WI38 (cell line): Measurements from ENCODE around the gene PIGV.

ENCODE experiments used
- H3K4me3 ChIP-seq: 2 replicates; pipeline ENCODE4 v1.5.1; 2011; ENCODE audit warnings: low read depth, mild to moderate bottlenecking, control low read depth, low read length
- TF ChIP-seq, protein P1 (sequence below): IDR thresholded peaks from 2 replicates; pipeline ENCODE4 v1.5.1; 2012; ENCODE audit warnings: low read depth, mild to moderate bottlenecking, control low read depth, low read length

PIGV gene

GRCh38 chr1:26745191-26745590, 42.6 kb upstream of the PIGV start:
- H3K4me3 ChIP-seq, result no peak overlapping the region
- TF ChIP-seq, protein P1, sequence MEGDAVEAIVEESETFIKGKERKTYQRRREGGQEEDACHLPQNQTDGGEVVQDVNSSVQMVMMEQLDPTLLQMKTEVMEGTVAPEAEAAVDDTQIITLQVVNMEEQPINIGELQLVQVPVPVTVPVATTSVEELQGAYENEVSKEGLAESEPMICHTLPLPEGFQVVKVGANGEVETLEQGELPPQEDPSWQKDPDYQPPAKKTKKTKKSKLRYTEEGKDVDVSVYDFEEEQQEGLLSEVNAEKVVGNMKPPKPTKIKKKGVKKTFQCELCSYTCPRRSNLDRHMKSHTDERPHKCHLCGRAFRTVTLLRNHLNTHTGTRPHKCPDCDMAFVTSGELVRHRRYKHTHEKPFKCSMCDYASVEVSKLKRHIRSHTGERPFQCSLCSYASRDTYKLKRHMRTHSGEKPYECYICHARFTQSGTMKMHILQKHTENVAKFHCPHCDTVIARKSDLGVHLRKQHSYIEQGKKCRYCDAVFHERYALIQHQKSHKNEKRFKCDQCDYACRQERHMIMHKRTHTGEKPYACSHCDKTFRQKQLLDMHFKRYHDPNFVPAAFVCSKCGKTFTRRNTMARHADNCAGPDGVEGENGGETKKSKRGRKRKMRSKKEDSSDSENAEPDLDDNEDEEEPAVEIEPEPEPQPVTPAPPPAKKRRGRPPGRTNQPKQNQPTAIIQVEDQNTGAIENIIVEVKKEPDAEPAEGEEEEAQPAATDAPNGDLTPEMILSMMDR, result no peak

GRCh38 chr1:26747048-26747447, 40.7 kb upstream of the PIGV start:
- no peak overlapping the region for H3K4me3 ChIP-seq
- TF ChIP-seq, protein P1, result no peak

DNA sequence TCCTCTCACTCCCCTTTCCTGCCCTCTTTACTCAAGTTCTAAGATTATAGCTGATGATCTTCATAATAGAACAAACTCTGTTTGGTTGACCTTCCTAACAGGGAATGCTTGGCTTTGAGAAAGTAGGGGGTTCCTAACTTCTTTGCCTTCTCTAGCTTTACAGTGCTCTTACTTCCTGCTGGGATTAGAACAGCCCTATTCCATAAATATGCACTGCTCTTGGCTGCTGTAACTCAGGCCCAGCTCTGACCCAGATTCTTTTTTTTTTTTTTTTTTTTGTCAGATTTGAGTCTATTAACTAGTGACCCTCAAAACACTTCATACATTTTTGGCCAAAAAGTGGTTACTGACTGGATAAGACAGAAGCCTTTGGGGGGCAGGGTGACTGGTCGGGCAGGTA, 39.4 kb upstream of the PIGV start:
- TF ChIP-seq, protein P1, result no peak

GRCh38 chr1:26749458-26749857, 38.3 kb upstream of the PIGV start:
- no peak overlapping the region for H3K4me3 ChIP-seq
- TF ChIP-seq, protein P1, result no peak

More for the DNA sequence above, 39.4 kb upstream of the PIGV start:
- no peak overlapping the region for H3K4me3 ChIP-seq

GRCh38 chr1:26750428-26750827, 37.3 kb upstream of the PIGV start:
- H3K4me3 ChIP-seq, result no peak overlapping the region

DNA sequence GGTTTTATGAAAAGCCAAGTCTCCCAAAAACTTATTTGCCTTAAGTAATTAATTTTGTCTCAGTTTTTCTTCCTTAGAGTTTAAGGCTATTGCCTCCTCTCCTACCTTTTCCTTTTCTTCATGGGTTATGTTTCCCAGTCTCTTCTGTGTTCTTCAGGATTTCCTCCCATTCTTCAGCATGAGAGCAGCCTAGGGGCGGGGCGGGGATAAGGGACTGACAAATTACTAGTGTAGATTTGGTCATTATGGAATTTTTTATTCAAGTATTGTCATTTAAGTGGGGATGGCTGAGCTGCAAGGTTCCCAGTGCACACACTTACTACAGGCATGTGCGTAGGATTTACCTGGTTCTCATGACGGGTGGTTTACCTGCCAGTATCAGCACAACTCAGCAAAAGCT, 35.2 kb upstream of the PIGV start:
- TF ChIP-seq, protein P1, result no peak
- no peak overlapping the region for H3K4me3 ChIP-seq

More at GRCh38 chr1:26750428-26750827, 37.3 kb upstream of the PIGV start:
- TF ChIP-seq, protein P1, result no peak

GRCh38 chr1:26754086-26754874, 33.5 kb upstream of the PIGV start:
- TF ChIP-seq, protein P1, result no peak
- H3K4me3 ChIP-seq, result no peak overlapping the region
